ENCODE measurements around the gene OGFOD3. TPM values are rescaled to one million over a fixed set of nuclear protein-coding genes. Genes with fewer than 3 reads are reported as not detected.

The OGFOD3 gene
- total and polyA plus RNA-seq, 9 of the 15 experiments (the other 6 are each of a cell fraction or from before 2014, with no cell fraction given) = 0.69 to 44.7 (median 18.9) TPM

GRCh38 chr17:82461827-82462524 lies 43.6 kb upstream of the OGFOD3 start (continued):
- TF ChIP-seq NR4A1 (CRISPR knock-in tag; IDR thresholded peaks at IDR 0.05) = no peak
- peak; percentile 75; the same call in 1 of the 2 replicates for TF ChIP-seq NR4A1 (tag; IDR thresholded peaks at IDR 0.05)
- 0 out of 2 replicates have a peak, but pooled peaks have one; percentile 40 for TF ChIP-seq MAFF (IDR thresholded peaks at IDR 0.05; ENCODE audit: low read length)
- TF ChIP-seq MEF2D (tag; conservative IDR thresholded peaks at IDR 0.05; ENCODE audit: low read depth) = 0 out of 2 replicates have a peak, but pooled peaks have one; percentile 38
- TF ChIP-seq TAL1 (IDR thresholded peaks at IDR 0.05) = peak; percentile 98
- peak; percentile 83 for TF ChIP-seq ZNF592 (IDR thresholded peaks at IDR 0.05)
- TF ChIP-seq MTA3 (IDR thresholded peaks at IDR 0.05; ENCODE audit: borderline replicate concordance) = peak; percentile 94
- no peak for TF ChIP-seq NR2C2 (CRISPR knock-in tag; IDR thresholded peaks at IDR 0.05)
- TF ChIP-seq NR2C2 (tag; IDR thresholded peaks at IDR 0.05) = peak; percentile 45; the same call in 1 of the 2 replicates
- TF ChIP-seq BMI1 (IDR thresholded peaks at IDR 0.05; ENCODE audit: low read length) = no peak
- 0 out of 2 replicates have a peak, but pooled peaks have one; percentile 35 for TF ChIP-seq ETV5 (CRISPR knock-in tag; IDR thresholded peaks at IDR 0.05; ENCODE audit: low read depth)
- peak; percentile 69 to 90 for TF ChIP-seq AFF1 (IDR thresholded peaks at IDR 0.05; ENCODE audit: low read depth in 1 of 2, partially characterized antibody in 2 of 2)
- TF ChIP-seq ZNF584 (CRISPR knock-in tag; IDR thresholded peaks at IDR 0.05; ENCODE audit: low read depth) = 0 out of 2 replicates have a peak, but pooled peaks have one; percentile 64
- no peak for TF ChIP-seq CHAMP1 (IDR thresholded peaks at IDR 0.05)
- peak; percentile 81; the same call in 1 of the 2 replicates for TF ChIP-seq HLTF (IDR thresholded peaks at IDR 0.05)
- no peak for TF ChIP-seq KAT2B (IDR thresholded peaks at IDR 0.05; ENCODE audit: low read depth, low read length)
